GM12875 (cell line): Measurements from ENCODE around the gene CYBRD1.

Source experiments
- H3K4me3 ChIP-seq: one replicate; pipeline ENCODE4 v1.5.1; 2011; ENCODE audit warnings: low read depth, low read length, control low read depth
- TF ChIP-seq, protein P1 (sequence below): IDR thresholded peaks from 2 replicates; pipeline ENCODE4 v1.5.1; 2011; ENCODE audit warnings: low read depth, mild to moderate bottlenecking, control low read depth, inconsistent platforms, low read length, moderate library complexity, borderline replicate concordance; ENCODE audit not compliant: insufficient read depth

CYBRD1 gene

GRCh38 chr2:171553858-171554257, 31.6 kb downstream of the CYBRD1 start:
- TF ChIP-seq, protein P1, sequence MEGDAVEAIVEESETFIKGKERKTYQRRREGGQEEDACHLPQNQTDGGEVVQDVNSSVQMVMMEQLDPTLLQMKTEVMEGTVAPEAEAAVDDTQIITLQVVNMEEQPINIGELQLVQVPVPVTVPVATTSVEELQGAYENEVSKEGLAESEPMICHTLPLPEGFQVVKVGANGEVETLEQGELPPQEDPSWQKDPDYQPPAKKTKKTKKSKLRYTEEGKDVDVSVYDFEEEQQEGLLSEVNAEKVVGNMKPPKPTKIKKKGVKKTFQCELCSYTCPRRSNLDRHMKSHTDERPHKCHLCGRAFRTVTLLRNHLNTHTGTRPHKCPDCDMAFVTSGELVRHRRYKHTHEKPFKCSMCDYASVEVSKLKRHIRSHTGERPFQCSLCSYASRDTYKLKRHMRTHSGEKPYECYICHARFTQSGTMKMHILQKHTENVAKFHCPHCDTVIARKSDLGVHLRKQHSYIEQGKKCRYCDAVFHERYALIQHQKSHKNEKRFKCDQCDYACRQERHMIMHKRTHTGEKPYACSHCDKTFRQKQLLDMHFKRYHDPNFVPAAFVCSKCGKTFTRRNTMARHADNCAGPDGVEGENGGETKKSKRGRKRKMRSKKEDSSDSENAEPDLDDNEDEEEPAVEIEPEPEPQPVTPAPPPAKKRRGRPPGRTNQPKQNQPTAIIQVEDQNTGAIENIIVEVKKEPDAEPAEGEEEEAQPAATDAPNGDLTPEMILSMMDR, result no peak
- H3K4me3 ChIP-seq, result no peak overlapping the region

- TF ChIP-seq, protein P1, result no peak
- no peak overlapping the region for H3K4me3 ChIP-seq
These were observed 32.8 kb downstream of the CYBRD1 start for GRCh38 chr2:171554991-171555615.

DNA sequence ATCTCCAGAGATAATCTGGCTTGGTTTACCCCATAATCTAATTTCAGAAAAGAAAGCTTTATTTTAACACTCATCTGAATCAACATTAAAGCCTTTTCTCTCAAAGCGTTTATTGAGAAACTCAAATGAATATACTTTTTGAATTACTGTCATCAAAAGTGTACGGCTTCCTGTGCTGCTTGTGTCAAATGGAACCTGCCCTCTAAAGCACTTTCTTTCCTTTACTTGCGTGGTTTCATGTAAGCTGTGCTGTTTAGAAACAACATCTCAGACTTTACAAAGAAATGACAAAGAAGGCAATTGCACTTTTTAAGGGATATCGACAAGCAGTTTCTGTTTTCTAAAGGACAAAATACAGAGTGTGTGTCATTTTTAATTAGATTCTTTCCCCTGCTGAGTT, 35.1 kb downstream of the CYBRD1 start:
- TF ChIP-seq, protein P1, result no peak
- no peak overlapping the region for H3K4me3 ChIP-seq

DNA sequence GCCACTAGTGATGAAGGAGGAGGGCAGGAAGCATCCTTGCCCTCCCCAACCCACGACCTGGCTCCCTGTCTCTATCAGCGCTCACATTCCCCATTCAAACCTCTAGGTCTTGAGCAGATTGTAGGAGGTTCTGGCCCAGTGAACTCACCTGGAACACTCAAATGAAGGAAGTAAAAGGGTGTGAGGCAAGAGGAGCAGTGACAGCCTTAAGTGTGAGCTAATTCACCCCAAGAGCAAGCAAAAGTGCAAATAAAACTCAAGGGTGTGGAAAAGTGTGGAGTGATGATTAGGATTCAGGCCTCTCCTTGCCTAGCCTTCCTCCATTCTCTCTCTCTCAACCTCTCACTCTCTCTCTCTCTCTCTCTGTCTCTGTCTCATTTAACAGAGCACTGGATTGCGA, 41.0 kb downstream of the CYBRD1 start:
- TF ChIP-seq, protein P1, result no peak
- no peak overlapping the region for H3K4me3 ChIP-seq

DNA sequence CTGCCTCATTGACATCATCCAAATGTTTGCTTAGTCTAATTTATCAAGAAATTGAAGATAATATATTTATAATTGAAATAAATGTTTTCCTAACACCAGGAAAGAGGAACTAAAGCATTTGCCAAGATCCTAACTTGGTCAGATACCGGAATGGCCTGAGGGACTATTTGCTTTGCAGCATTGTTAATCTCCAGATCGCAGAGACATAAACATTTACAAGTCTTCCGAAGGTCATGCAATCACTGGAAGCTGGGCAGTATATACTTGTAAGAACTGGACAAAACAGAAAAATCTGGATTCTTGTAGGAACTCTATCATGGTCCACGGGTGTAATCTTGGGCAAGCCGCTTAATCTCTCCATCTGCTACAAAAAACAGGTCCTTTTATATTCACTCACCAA, 42.2 kb downstream of the CYBRD1 start:
- H3K4me3 ChIP-seq, result no peak overlapping the region
- TF ChIP-seq, protein P1, result no peak

- no peak overlapping the region for H3K4me3 ChIP-seq
- TF ChIP-seq, protein P1, result no peak
These were observed 43.8 kb downstream of the CYBRD1 start for GRCh38 chr2:171566057-171566456.

DNA sequence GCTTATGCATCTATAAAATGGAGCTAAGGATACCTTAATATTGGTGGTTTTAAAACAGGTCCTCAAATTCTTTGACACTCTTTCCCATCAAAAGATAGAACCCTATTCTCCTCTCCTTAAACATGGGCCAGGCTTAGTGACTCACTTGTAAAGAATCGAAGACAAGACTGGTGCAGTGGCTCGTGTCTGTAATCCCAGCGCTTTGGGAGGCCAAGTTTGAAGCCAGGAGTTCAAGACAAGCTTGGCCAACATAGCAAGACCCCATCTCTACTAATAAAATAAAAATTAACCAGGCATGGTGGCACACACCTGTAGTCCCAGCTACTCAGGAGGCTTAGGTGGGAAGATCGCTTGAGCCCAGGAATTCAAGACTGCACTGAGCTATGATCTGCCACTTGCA, 44.5 kb downstream of the CYBRD1 start:
- no peak overlapping the region for H3K4me3 ChIP-seq
- TF ChIP-seq, protein P1, result no peak
